ENCODE measurements around the gene B3GNT4. TPM values are rescaled to one million over a fixed set of nuclear protein-coding genes. Genes with fewer than 3 reads are reported as not detected.

Gene B3GNT4
- total RNA-seq (under 1 TPM in 2 of 4 donors, not detected in 2; under 0.01 to 0.55 TPM), polyA plus RNA-seq (1 to 10 TPM in 1 of 3 donors, under 1 TPM in 2; 0.46 to 1.0 (median 0.60) TPM)

- Histone ChIP-seq H3K36me3 (peaks cover 7 to 19% (median 17%) of the 10 kb centered on the region in 4 donors), H3K9me3 (no peaks in the 10 kb centered on the region), H3K27ac (no peak within 1 kb of the TSS), H3K27me3 (peaks cover 15 to 68% (median 58%) of the 10 kb centered on the region in 3 donors), H3K4me3 (peak within 1 kb of the TSS; percentile 24 to 58 (median 52)), H3K4me1 (peaks cover 0 to 20% (median 19%) of the 10 kb centered on the region in 4 donors)
- intact Hi-C loops (cut with DNase I), result no loop called here
- TF ChIP-seq POLR2AphosphoS5 (IDR thresholded peaks at IDR 0.05) (peak in 1 of 4 donors; percentile 4), POLR2A (IDR thresholded peaks at IDR 0.05) (no peak)
- no peak for DNase-seq
- 1% methylated on average over 104 of the region's 104 CpGs for WGBS, 2 donors
Measured at GRCh38 chr12:122203301-122204166, at the start of gene B3GNT4. Gene B3GNT4, plus strand, starts transcription at chr12:122203709. Its CDS starts 910 bp downstream, at chr12:122204619.

- Histone ChIP-seq H3K9me3 (no peaks in the 10 kb centered on the region), H3K4me3 (no peak overlapping the region), H3K4me1 (no peaks in the 10 kb centered on the region), H3K36me3 (no peaks in the 10 kb centered on the region), H3K27ac (no peak overlapping the region), H3K27me3 (no peaks in the 10 kb centered on the region)
- no peak for TF ChIP-seq POLR2A (IDR thresholded peaks at IDR 0.05)
- TF ChIP-seq POLR2AphosphoS5 (IDR thresholded peaks at IDR 0.05), result no peak
- TF ChIP-seq EP300 (IDR thresholded peaks at IDR 0.05), result no peak
- no peak for TF ChIP-seq CTCF (IDR thresholded peaks at IDR 0.05)
- no peak for DNase-seq
- WGBS, 2 donors, result 91 to 96% methylated on average over 10 of the region's 10 CpGs
- intact Hi-C loops (cut with DNase I), result no loop called here
Measured at GRCh38 chr12:122155705-122156104, 47.8 kb upstream of the B3GNT4 start.

GRCh38 chr12:122158700-122159285, 44.7 kb upstream of the B3GNT4 start:
- no peaks in the 10 kb centered on the region for H3K27me3 ChIP-seq
- WGBS, 2 donors, result 90 to 92% methylated on average over 7 of the region's 7 CpGs
- no peaks in the 10 kb centered on the region for H3K4me1 ChIP-seq
- no peaks in the 10 kb centered on the region for H3K9me3 ChIP-seq
- H3K27ac ChIP-seq, result no peak overlapping the region
- H3K4me3 ChIP-seq, result no peak overlapping the region
- H3K36me3 ChIP-seq, result no peaks in the 10 kb centered on the region
- no peak for DNase-seq
- TF ChIP-seq POLR2A (IDR thresholded peaks at IDR 0.05), result no peak
- TF ChIP-seq POLR2AphosphoS5 (IDR thresholded peaks at IDR 0.05), result no peak
- no peak for TF ChIP-seq EP300 (IDR thresholded peaks at IDR 0.05)
- no peak for TF ChIP-seq CTCF (IDR thresholded peaks at IDR 0.05)
- intact Hi-C loops (cut with DNase I), result no loop called here

GRCh38 chr12:122159882-122160281, 43.6 kb upstream of the B3GNT4 start:
- no peak for TF ChIP-seq POLR2AphosphoS5 (IDR thresholded peaks at IDR 0.05)
- TF ChIP-seq CTCF (IDR thresholded peaks at IDR 0.05), result no peak
- TF ChIP-seq POLR2A (IDR thresholded peaks at IDR 0.05), result no peak
- no peak for TF ChIP-seq EP300 (IDR thresholded peaks at IDR 0.05)
- Histone ChIP-seq H3K9me3 (no peaks in the 10 kb centered on the region), H3K36me3 (no peaks in the 10 kb centered on the region), H3K27me3 (no peaks in the 10 kb centered on the region), H3K4me1 (no peaks in the 10 kb centered on the region), H3K27ac (no peak overlapping the region), H3K4me3 (no peak overlapping the region)
- intact Hi-C loops (cut with DNase I), result no loop called here
- no peak for DNase-seq
- 69 to 83% methylated on average over 4 of the region's 4 CpGs for WGBS, 2 donors

GRCh38 chr12:122160761-122161160, 42.7 kb upstream of the B3GNT4 start:
- DNase-seq, result no peak
- 89 to 94% methylated on average over 11 of the region's 11 CpGs for WGBS, 2 donors
- Histone ChIP-seq H3K36me3 (no peaks in the 10 kb centered on the region), H3K4me1 (no peaks in the 10 kb centered on the region), H3K27ac (no peak overlapping the region), H3K4me3 (no peak overlapping the region), H3K27me3 (peaks cover 0 to 3% (median 0%) of the 10 kb centered on the region in 3 donors), H3K9me3 (no peaks in the 10 kb centered on the region)
- TF ChIP-seq CTCF (IDR thresholded peaks at IDR 0.05), result no peak
- no peak for TF ChIP-seq POLR2A (IDR thresholded peaks at IDR 0.05)
- no peak for TF ChIP-seq POLR2AphosphoS5 (IDR thresholded peaks at IDR 0.05)
- no peak for TF ChIP-seq EP300 (IDR thresholded peaks at IDR 0.05)
- intact Hi-C loops (cut with DNase I), result no loop called here

Measured in sigmoid colon (tissue), 7 donors.